Urinary bladder (tissue), 4 donors: ENCODE measurements around the gene MOB3B. TPM values are rescaled to one million over a fixed set of nuclear protein-coding genes. Genes with fewer than 3 reads are reported as not detected.
A peak's percentile ranks its signal among the peaks of the same experiment; 100 is the strongest.

Experiments
- DNase-seq: peaks from one replicate; pipeline ENCODE4 v3.0.0-alpha.2; 2015; ENCODE audit errors: extremely low spot score
- H3K27ac ChIP-seq: one replicate; pipeline ENCODE4 v1.5.1; 2013; ENCODE audit warnings: low read depth, mild to moderate bottlenecking, moderate library complexity
- H3K36me3 ChIP-seq: one replicate; pipeline ENCODE4 v1.6.1; 2013; ENCODE audit warnings: mild to moderate bottlenecking, moderate library complexity; ENCODE audit not compliant: insufficient read depth
- H3K4me1 ChIP-seq: one replicate; pipeline ENCODE4 v1.6.1; 2013; ENCODE audit warnings: mild to moderate bottlenecking, moderate library complexity; ENCODE audit not compliant: insufficient read depth
- H3K4me3 ChIP-seq: one replicate; pipeline ENCODE4 v1.5.1; 2013; ENCODE audit warnings: low read depth, low read length
- WGBS: extraction: QIAGEN DNeasy Blood & Tissue Kit; methylation state at CpG from one replicate; pipeline ENCODE4 v1.1.7; 2013; 5-methylcytosine and 5-hydroxymethylcytosine counted together
- polyA plus RNA-seq: library from polyadenylated mRNA; stranded (reverse); fragments of 200-250 nt; gene quantifications from one replicate; pipeline ENCODE4 v1.2.3, GENCODE V29; 2013
- total RNA-seq: library from RNA; depleted of rRNA; stranded (reverse); fragments of >200 nt; gene quantifications from one replicate; pipeline ENCODE4 v1.2.3, GENCODE V29; 2014
- donor health status: healthy with polysubstance abuse.
- donor health status: healthy.

MOB3B gene
- total RNA-seq: 8.0 TPM
- 3.8 TPM for polyA plus RNA-seq

DNA sequence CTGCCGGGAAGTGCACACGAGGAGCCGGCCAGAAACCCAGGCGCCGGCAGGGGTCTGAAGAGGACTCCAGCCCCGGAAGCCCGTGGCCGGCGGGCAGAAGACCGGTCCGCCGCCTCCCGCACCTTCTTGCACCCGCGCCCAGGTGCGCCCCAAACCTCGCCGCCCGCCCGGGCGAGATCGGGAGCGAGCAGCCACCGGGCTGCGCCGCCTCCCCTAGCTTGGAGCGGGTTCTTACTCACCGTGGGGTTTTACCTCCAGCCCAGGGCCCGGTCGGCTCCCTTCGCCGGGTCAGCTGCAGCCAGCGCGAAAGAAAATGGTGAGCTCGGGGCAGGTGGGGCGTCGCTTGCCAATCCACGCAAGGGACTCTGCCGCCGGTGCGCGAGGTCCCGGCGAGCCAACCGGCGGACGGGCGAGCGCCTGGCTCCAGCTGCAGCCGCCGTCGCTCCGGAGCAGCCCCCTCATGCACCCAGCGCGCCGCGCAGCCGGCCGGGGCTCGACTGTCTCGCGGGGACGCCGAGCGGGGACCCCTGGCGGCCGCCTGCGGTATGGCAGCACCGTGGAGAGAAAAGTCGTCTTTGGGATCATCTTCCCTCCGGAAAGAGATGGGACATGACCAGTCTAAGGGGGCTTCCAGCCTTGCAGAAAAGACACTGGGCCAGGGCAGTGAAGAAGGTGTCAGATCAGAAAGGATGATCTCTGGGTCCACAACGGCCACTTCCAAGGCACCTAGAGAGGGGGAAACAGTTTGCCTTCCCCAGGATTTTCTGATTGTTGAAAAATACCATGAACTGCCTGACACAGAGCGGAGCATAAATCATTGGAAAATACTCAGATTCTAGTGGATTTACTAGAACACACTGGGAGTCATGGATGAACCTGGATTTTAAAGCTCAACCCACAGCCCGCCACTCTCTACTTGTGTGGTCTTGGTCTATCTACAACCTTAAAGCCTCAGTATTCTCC, at the start of gene MOB3B:
TSS of gene MOB3B (minus strand) at position 499 of the 963 bp plus-strand sequence. CDS start 74,264 bp downstream, outside the sequence.
- WGBS: 3% methylated on average over 74 of the region's 74 CpGs
- H3K4me3 ChIP-seq: peak within 1 kb of the TSS; percentile 86
- no peaks in the 10 kb centered on the region for H3K36me3 ChIP-seq
- H3K27ac ChIP-seq: peak within 1 kb of the TSS; percentile 53
- no peak for DNase-seq
- H3K4me1 ChIP-seq: no peaks in the 10 kb centered on the region

DNA sequence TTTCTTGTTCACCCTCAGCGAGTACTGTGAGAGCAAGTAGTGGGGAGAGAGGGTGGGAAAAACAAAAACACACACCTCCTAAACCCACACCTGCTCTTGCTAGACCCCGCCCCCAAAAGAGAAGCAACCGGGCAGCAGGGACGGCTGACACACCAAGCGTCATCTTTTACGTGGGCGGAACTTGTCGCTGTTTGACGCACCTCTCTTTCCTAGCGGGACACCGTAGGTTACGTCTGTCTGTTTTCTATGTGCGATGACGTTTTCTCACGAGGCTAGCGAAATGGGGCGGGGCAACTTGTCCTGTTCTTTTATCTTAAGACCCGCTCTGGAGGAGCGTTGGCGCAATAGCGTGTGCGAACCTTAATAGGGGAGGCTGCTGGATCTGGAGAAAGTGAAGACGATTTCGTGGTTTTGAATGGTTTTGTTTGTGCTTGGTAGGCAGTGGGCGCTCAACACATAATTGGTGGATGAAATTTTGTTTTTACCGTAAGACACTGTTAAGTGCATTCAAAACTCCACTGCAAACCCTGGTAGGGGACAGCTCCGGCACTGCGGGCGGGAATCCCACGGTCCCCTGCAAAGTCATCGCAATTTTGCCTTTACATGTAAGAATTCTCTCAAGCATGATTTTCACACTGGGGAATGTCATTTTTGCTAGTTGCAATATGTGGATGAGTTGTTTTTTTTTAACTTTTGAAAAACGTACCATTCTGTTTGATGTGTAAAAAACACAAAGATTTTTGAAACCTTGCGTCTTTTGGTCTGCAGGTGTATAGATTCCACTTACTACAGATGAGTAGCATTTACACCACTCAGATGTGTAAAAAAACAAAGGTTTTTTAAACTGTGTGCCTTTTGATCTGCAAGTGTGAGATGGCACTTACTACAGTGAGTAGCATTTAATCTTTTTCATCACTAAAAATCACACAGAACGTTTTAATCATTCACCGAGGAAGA, 44.3 kb upstream of the MOB3B start:
- Histone ChIP-seq H3K36me3 (no peaks in the 10 kb centered on the region), H3K4me3 (peak overlapping the region; percentile 64), H3K4me1 (no peaks in the 10 kb centered on the region), H3K27ac (peak overlapping the region; percentile 81)
- DNase-seq: peak; percentile 98
- 2% methylated on average over 35 of the region's 35 CpGs for WGBS

DNA sequence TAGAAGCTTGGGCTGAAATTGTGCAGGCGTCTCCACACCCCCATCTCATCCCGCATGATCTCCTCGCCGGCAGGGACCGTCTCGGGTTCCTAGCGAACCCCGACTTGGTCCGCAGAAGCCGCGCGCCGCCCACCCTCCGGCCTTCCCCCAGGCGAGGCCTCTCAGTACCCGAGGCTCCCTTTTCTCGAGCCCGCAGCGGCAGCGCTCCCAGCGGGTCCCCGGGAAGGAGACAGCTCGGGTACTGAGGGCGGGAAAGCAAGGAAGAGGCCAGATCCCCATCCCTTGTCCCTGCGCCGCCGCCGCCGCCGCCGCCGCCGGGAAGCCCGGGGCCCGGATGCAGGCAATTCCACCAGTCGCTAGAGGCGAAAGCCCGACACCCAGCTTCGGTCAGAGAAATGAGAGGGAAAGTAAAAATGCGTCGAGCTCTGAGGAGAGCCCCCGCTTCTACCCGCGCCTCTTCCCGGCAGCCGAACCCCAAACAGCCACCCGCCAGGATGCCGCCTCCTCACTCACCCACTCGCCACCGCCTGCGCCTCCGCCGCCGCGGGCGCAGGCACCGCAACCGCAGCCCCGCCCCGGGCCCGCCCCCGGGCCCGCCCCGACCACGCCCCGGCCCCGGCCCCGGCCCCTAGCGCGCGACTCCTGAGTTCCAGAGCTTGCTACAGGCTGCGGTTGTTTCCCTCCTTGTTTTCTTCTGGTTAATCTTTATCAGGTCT, 43.5 kb upstream of the MOB3B start, which contains the start of gene C9orf72:
TSS of gene C9orf72 (minus strand) at position 564 of the 716 bp plus-strand sequence. CDS start 6,361 bp downstream, outside the sequence.
- Histone ChIP-seq H3K4me3 (peak within 1 kb of the TSS; percentile 64), H3K4me1 (no peaks in the 10 kb centered on the region), H3K27ac (peak within 1 kb of the TSS; percentile 93), H3K36me3 (no peaks in the 10 kb centered on the region)
- DNase-seq: no peak
- under 1% methylated on average over 72 of the region's 72 CpGs for WGBS

GRCh38 chr9:27572566-27572917, 42.9 kb upstream of the MOB3B start:
- Histone ChIP-seq H3K4me1 (no peaks in the 10 kb centered on the region), H3K4me3 (peak overlapping the region; percentile 64), H3K27ac (peak overlapping the region; percentile 93), H3K36me3 (no peaks in the 10 kb centered on the region)
- DNase-seq: peak; percentile 46
- 2% methylated on average over 6 of the region's 6 CpGs for WGBS

DNA sequence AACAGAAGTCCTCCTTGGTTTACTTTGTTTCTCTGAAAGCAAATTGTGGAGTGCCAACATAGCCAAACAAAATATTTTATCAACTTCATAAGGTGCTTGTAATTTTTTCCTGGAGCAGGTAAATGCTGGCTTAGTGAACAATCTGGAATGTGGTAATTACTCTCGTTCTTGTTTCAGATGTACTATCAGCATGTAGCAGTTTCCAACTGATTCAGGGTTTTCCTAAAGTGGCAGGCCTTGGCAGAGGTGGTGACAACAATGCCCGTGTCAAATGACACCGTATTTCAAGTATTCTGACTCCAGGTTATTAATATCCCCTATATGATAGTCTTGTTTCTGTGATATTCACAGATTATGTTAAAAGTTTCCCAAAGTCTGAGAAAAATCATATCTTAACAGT, 42.4 kb upstream of the MOB3B start:
- WGBS: 52% methylated on average over 3 of the region's 3 CpGs
- no peaks in the 10 kb centered on the region for H3K4me1 ChIP-seq
- no peak overlapping the region for H3K4me3 ChIP-seq
- no peak overlapping the region for H3K27ac ChIP-seq
- no peaks in the 10 kb centered on the region for H3K36me3 ChIP-seq
- no peak for DNase-seq

DNA sequence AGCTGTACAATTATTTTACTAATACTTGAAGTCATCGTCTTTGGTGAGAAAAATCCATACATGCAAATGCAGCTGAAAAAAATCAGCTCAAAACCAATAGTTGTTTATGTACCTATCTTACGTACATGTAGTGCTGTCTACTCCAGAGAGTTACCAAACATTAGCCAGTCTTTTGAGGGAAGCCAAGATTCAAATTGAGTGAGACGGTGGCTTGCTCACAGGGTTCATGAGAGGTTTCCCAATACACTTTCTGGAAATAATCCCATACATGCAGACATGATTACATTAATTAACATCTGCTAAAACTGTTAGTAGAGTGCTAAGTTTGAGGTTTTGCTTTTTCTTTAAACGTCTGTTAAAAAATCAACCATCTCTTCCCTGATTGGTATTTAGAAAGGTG, 41.4 kb upstream of the MOB3B start:
- no peak overlapping the region for H3K4me3 ChIP-seq
- no peak overlapping the region for H3K27ac ChIP-seq
- no peaks in the 10 kb centered on the region for H3K36me3 ChIP-seq
- H3K4me1 ChIP-seq: no peaks in the 10 kb centered on the region
- WGBS: 96% methylated on average over 4 of the region's 4 CpGs
- no peak for DNase-seq

GRCh38 chr9:27569406-27569805, 39.8 kb upstream of the MOB3B start:
- no peak for DNase-seq
- no peaks in the 10 kb centered on the region for H3K36me3 ChIP-seq
- H3K4me3 ChIP-seq: no peak overlapping the region
- no peaks in the 10 kb centered on the region for H3K4me1 ChIP-seq
- H3K27ac ChIP-seq: no peak overlapping the region
- WGBS: 62% methylated on average over 2 of the region's 2 CpGs

DNA sequence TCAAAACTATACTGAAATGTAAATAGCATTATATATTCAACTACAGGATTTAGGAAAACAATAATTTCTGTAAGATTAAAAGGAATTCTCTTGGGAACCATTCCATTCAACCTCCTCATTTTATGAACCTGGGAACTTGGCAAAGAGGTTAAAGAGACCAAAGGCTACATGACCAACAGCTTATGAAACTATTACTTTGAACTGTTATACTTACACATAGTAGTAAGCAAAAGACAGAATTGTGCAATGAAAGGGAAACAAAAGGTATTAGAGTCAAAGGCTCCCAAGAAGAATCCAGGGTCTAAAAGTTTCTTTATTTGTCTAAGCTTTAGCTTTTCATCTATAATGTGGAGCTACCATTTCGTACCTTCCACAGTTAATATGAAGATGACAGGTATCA, 36.5 kb upstream of the MOB3B start:
- WGBS: 96% methylated on average over 1 of the region's 1 CpG
- no peak overlapping the region for H3K27ac ChIP-seq
- no peaks in the 10 kb centered on the region for H3K36me3 ChIP-seq
- no peak for DNase-seq
- H3K4me1 ChIP-seq: no peaks in the 10 kb centered on the region
- H3K4me3 ChIP-seq: no peak overlapping the region

GRCh38 chr9:27565696-27566095, 36.1 kb upstream of the MOB3B start:
- no peak overlapping the region for H3K27ac ChIP-seq

DNA sequence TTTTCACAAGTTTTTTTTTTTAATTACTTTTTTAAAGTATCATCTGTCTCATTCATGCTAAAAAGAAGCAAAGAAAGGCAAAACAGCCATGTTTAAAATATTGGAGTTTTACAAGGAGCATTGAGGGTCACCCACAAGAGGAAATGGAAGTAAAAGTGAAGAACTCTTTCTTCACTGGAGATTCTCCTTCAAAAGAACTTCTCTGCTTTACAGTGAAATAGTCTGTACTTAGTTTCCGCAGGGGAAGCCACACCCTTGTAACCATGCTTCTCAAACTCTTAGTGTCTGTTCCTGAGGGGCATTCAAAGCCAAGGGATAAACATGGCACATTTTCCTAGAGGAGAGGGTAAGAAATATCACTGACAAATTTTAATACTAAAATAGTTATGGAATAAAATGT, 35.1 kb upstream of the MOB3B start:
- Histone ChIP-seq H3K36me3 (no peaks in the 10 kb centered on the region), H3K4me1 (no peaks in the 10 kb centered on the region), H3K4me3 (no peak overlapping the region), H3K27ac (no peak overlapping the region)
- 96% methylated on average over 1 of the region's 1 CpG for WGBS
- DNase-seq: no peak

More at GRCh38 chr9:27565696-27566095, 36.1 kb upstream of the MOB3B start:
- DNase-seq: no peak
- Histone ChIP-seq H3K4me3 (no peak overlapping the region), H3K4me1 (no peaks in the 10 kb centered on the region), H3K36me3 (no peaks in the 10 kb centered on the region)

GRCh38 chr9:27563738-27564430, 34.3 kb upstream of the MOB3B start:
- no peak for DNase-seq
- Histone ChIP-seq H3K4me3 (no peak overlapping the region), H3K4me1 (no peaks in the 10 kb centered on the region), H3K36me3 (no peaks in the 10 kb centered on the region), H3K27ac (no peak overlapping the region)
- WGBS: 89% methylated on average over 4 of the region's 4 CpGs

DNA sequence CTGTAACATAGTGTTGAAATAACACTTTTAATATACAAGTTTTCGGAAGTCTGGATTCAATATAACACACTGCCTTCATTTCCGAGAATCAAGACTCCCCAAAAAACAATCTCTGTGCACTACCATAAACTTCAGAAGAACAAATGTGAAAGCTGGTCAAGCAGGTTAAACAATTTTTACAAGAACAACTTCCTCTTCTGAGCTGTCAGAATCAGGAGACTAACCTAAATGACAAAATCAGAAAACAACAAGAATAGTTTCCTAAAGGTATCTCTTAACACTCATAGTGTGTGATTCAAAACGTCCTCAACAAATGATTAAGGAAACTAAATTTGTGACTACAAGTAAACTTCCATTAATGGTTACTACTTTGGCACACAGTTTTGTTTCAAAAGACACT, 32.1 kb upstream of the MOB3B start:
- WGBS: 77% methylated on average over 3 of the region's 3 CpGs
- Histone ChIP-seq H3K27ac (no peak overlapping the region), H3K4me1 (no peaks in the 10 kb centered on the region), H3K4me3 (no peak overlapping the region), H3K36me3 (no peaks in the 10 kb centered on the region)
- DNase-seq: no peak

GRCh38 chr9:27560457-27560856, 30.8 kb upstream of the MOB3B start:
- no peak overlapping the region for H3K27ac ChIP-seq
- no peaks in the 10 kb centered on the region for H3K4me1 ChIP-seq
- no peak overlapping the region for H3K4me3 ChIP-seq
- DNase-seq: no peak
- no peaks in the 10 kb centered on the region for H3K36me3 ChIP-seq
